ENCODE results near the gene BCAR3. TPM values are rescaled to one million over a fixed set of nuclear protein-coding genes. Genes with fewer than 3 reads are reported as not detected.
"Not testable (repeated sequence)": the region's sequence is repeated elsewhere in the genome, so short reads cannot be mapped to it uniquely, and the experiment has no call there.

BCAR3 gene
- total RNA-seq, 1 donor from 2014 or later: 22.8 TPM

DNA sequence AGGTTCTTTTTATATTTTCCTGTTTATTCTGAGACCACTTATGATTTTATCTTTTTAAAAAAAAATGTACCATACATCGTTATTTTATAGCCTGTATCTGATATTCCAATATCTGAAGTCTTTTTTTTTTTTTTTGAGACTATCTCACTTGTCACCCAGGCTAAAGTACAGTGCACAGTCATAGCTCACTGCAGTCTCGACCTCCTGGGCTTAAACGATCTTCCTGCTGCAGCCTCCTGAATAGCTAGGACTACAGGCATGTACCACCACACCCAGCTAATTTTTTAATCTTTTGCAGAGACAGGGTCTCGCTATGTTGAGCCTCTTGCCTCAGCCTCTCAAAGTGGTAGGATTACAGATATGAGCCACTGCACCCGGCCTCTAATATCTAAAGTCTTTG lies 25.1 kb downstream of the BCAR3 start:
- intact Hi-C loops (cut with DNase I): no loop called here

GRCh38 chr1:93653656-93654055 lies 28.0 kb downstream of the BCAR3 start:
- TF ChIP-seq POLR2AphosphoS5 (IDR thresholded peaks at IDR 0.05; ENCODE audit: insufficient read depth in 1 of 2, low read depth in 1 of 2) (no peak), CTCF (IDR thresholded peaks at IDR 0.05) (no peak), POLR2A (IDR thresholded peaks at IDR 0.05) (no peak)
- intact Hi-C loops (cut with DNase I): no loop called here
- no peaks in the 10 kb centered on the region for H3K9me3 ChIP-seq
- no peak for DNase-seq (ENCODE audit: extremely low spot score in 2 of 2)
- H3K4me3 ChIP-seq: no peak overlapping the region
- no peaks in the 10 kb centered on the region for H3K27me3 ChIP-seq
- no peak overlapping the region for H3K27ac ChIP-seq
- H3K4me1 ChIP-seq: no peaks in the 10 kb centered on the region
- no peaks in the 10 kb centered on the region for H3K36me3 ChIP-seq

More for the DNA sequence above, 25.1 kb downstream of the BCAR3 start:
- Histone ChIP-seq H3K27ac (no peak overlapping the region), H3K36me3 (no peaks in the 10 kb centered on the region), H3K4me1 (peaks cover 16% of the 10 kb centered on the region), H3K9me3 (no peaks in the 10 kb centered on the region), H3K4me3 (no peak overlapping the region), H3K27me3 (no peaks in the 10 kb centered on the region)
- no peak for DNase-seq (ENCODE audit: extremely low spot score in 2 of 2)
- no peak for TF ChIP-seq POLR2A (IDR thresholded peaks at IDR 0.05)
- TF ChIP-seq POLR2AphosphoS5 (IDR thresholded peaks at IDR 0.05; ENCODE audit: insufficient read depth in 1 of 2, low read depth in 1 of 2): no peak
- no peak for TF ChIP-seq CTCF (IDR thresholded peaks at IDR 0.05)

GRCh38 chr1:93652323-93652949 lies 29.2 kb downstream of the BCAR3 start:
- intact Hi-C loops (cut with DNase I): no loop called here
- Histone ChIP-seq H3K27ac (no peak overlapping the region), H3K4me1 (no peaks in the 10 kb centered on the region), H3K9me3 (no peaks in the 10 kb centered on the region), H3K27me3 (no peaks in the 10 kb centered on the region), H3K36me3 (no peaks in the 10 kb centered on the region), H3K4me3 (no peak overlapping the region)
- DNase-seq (ENCODE audit: extremely low spot score in 2 of 2): no peak
- TF ChIP-seq POLR2AphosphoS5 (IDR thresholded peaks at IDR 0.05; ENCODE audit: insufficient read depth in 1 of 2, low read depth in 1 of 2): no peak
- no peak for TF ChIP-seq POLR2A (IDR thresholded peaks at IDR 0.05)
- no peak for TF ChIP-seq CTCF (IDR thresholded peaks at IDR 0.05)

- no peaks in the 10 kb centered on the region for H3K9me3 ChIP-seq
- H3K4me1 ChIP-seq: no peaks in the 10 kb centered on the region
- no peak for DNase-seq (ENCODE audit: extremely low spot score in 2 of 2)
- intact Hi-C loops (cut with DNase I): no loop called here
- H3K27me3 ChIP-seq: no peaks in the 10 kb centered on the region
- TF ChIP-seq POLR2A (IDR thresholded peaks at IDR 0.05) (no peak), POLR2AphosphoS5 (IDR thresholded peaks at IDR 0.05; ENCODE audit: insufficient read depth in 1 of 2, low read depth in 1 of 2) (no peak), CTCF (IDR thresholded peaks at IDR 0.05) (no peak)
- no peaks in the 10 kb centered on the region for H3K36me3 ChIP-seq
- no peak overlapping the region for H3K4me3 ChIP-seq
- no peak overlapping the region for H3K27ac ChIP-seq
Observed at GRCh38 chr1:93651695-93652094, 29.9 kb downstream of the BCAR3 start.

DNA sequence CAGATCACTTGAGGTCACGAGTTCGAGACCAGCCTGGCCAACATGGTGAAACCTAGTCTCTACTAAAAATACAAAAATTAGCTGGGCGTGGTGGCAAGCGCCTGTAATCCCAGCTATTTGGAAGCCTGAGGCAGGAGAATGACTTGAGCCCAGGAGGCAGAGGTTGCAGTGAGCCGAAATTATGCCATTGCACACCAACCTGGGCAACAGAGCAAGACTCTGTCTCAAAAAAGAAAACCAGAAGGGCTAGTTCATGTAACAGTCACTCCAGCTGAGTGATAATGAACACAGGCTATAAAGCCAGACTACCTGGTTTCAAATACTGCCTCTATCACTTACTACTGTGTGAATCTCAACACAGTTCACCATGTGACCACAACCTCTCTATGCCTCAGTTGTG lies 31.5 kb downstream of the BCAR3 start:
- H3K9me3 ChIP-seq; H3K36me3 ChIP-seq; intact Hi-C loops (cut with DNase I); H3K4me1 ChIP-seq; H3K4me3 ChIP-seq; DNase-seq (ENCODE audit: extremely low spot score in 2 of 2); H3K27me3 ChIP-seq; H3K27ac ChIP-seq: not testable (repeated sequence)

All from vagina (tissue), 2 donors.